Rectal smooth muscle tissue (tissue), 1 donor: ENCODE results near the gene TBC1D2B.
"Not testable (repeated sequence)": the region's sequence is repeated elsewhere in the genome, so short reads cannot be mapped to it uniquely, and the experiment has no call there.

Source experiments
- H3K27ac ChIP-seq: one replicate; pipeline ENCODE4 v1.7.0; 2013; ENCODE audit warnings: low read depth, low read length, inconsistent platforms
- H3K27me3 ChIP-seq: one replicate; pipeline ENCODE4 v1.7.0; 2013; ENCODE audit warnings: low read length; ENCODE audit not compliant: control insufficient read depth, insufficient read depth
- H3K36me3 ChIP-seq: one replicate; pipeline ENCODE4 v1.7.0; 2013; ENCODE audit warnings: low read length; ENCODE audit not compliant: control insufficient read depth, insufficient read depth
- H3K4me1 ChIP-seq: one replicate; pipeline ENCODE4 v1.7.0; 2013; ENCODE audit warnings: low read length; ENCODE audit not compliant: control insufficient read depth, insufficient read depth
- H3K4me3 ChIP-seq: one replicate; pipeline ENCODE4 v1.7.0; 2013; ENCODE audit warnings: low read length
- H3K9ac ChIP-seq: one replicate; pipeline ENCODE4 v1.7.0; 2013; ENCODE audit warnings: low read length

Gene TBC1D2B

DNA sequence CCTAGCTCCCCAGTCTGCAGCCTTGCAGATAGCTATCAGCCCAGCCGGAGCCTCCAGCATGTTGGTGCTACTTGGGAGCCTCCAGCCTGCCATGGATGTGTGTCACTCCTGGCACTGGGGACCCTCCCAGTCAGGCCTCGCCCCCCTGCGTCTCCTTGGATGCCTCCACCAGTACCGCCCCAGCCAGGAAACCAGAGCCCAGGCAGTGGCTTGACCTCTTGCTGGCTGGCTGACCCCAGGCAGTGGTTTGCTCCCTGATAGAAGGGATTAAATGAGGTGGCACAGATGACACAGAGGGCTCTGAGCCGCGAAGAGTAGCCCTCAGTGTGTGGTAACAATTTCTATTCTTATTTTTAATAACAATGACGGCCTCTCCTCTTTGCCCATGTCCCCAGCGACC is 98.4 kb downstream of the TBC1D2B start:
- peaks cover 17% of the 10 kb centered on the region for H3K4me1 ChIP-seq
- not testable (repeated sequence) for H3K4me3 ChIP-seq, H3K27me3 ChIP-seq, H3K27ac ChIP-seq, H3K36me3 ChIP-seq, H3K9ac ChIP-seq

GRCh38 chr15:77978759-77979145 is 98.8 kb downstream of the TBC1D2B start:
- not testable (repeated sequence) for H3K36me3 ChIP-seq, H3K4me3 ChIP-seq, H3K9ac ChIP-seq, H3K27me3 ChIP-seq, H3K27ac ChIP-seq
- H3K4me1 ChIP-seq, result peaks cover 21% of the 10 kb centered on the region

GRCh38 chr15:77977903-77978758 is 99.4 kb downstream of the TBC1D2B start:
- not testable (repeated sequence) for H3K9ac ChIP-seq, H3K27me3 ChIP-seq, H3K36me3 ChIP-seq, H3K27ac ChIP-seq, H3K4me3 ChIP-seq
- peaks cover 22% of the 10 kb centered on the region for H3K4me1 ChIP-seq

GRCh38 chr15:77976760-77977525 is 100.6 kb downstream of the TBC1D2B start:
- not testable (repeated sequence) for H3K27me3 ChIP-seq, H3K27ac ChIP-seq, H3K9ac ChIP-seq, H3K36me3 ChIP-seq, H3K4me3 ChIP-seq
- peaks cover 22% of the 10 kb centered on the region for H3K4me1 ChIP-seq

- peaks cover 22% of the 10 kb centered on the region for H3K4me1 ChIP-seq
- not testable (repeated sequence) for H3K27ac ChIP-seq, H3K9ac ChIP-seq
These were observed 101.4 kb downstream of the TBC1D2B start for GRCh38 chr15:77976095-77976450.

DNA sequence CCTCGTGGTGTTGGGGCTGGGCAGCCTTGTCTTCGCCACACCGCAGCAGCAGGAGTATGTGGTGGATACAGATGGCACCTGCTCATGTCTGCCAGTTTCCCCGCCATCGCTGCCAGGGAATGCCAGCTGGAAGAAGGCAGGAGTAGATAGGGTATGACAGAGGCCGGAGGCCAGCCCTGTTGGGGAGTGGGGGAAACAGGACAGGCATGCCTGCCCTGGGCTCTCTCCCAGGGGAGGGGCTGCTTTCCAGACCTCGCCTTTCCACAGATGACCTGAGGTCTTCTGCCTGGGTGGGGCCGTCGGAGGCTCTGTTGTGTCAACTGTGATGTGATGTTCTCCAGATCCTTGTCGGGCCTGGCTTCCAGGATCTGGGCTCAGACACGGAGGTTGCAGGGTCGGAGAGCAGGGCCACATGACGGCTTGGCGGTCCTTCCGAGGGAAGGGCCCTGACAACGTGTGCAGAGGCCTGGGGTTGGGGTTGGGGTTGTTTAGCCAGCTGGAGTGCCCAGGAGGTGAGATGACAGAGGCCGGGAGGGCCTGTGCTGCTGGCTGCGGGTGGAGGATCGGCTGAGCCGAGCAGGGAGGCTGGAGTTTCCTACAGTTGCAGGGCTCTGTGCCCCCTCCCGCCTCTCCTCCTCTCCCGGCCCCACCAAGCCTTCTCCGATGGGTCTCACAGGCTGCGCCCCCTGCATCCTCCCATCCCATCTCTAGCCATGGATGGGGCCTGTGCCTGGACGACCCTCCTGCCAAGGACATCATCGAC is 102.0 kb downstream of the TBC1D2B start:
- Histone ChIP-seq H3K4me3 (no peak overlapping the region), H3K27me3 (no peaks in the 10 kb centered on the region), H3K36me3 (no peaks in the 10 kb centered on the region), H3K27ac (no peak overlapping the region), H3K9ac (no peak overlapping the region), H3K4me1 (peaks cover 22% of the 10 kb centered on the region)

More at GRCh38 chr15:77976095-77976450, 101.4 kb downstream of the TBC1D2B start:
- not testable (repeated sequence) for H3K4me3 ChIP-seq, H3K27me3 ChIP-seq, H3K36me3 ChIP-seq

DNA sequence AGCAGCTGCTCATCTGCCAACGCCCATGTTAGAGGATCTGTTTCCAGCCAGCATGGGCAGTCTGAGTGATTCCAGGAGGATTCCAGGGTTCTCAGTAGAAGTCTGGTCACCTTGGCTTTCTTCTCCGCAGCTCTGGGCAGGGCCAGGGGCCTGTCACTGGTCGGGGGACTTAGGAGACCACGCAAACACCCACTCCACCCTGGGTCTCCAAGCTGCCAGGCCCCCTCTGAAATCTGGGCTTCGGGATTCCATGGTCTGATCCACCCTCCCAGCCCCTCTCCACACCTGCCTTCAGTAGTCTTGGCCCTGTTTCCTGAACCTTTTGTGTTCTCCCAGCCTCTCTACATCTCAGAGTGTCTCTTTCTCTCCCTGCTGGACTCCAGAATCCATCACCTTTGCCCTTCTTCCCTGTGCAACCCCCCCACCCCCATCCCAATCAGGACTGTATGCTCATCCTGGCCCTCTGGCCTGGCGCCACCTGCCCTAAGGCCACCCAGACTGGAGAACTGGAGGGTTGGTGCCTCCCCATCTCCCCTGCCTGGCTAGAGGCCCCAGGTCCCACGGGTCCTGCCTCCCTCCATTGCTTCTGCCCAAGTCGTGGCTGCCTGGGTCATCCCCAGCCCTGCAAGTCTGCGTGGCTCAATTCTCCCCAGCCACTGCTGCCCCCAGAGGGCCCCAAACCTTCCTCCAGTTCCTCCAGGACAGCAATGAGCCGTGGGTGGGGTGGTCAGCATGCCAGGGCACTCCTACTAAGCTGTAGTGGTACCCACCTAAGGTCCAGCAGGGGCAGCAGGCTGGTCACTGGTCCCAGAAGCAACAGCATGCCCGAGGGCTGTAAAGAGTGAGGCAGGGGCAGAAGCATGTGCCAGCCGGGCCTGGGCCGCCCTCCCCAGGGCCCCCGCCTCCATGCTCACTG is 102.8 kb downstream of the TBC1D2B start:
- peak overlapping the region; percentile 55 for H3K27ac ChIP-seq
- no peak overlapping the region for H3K4me3 ChIP-seq
- no peak overlapping the region for H3K9ac ChIP-seq
- peaks cover 22% of the 10 kb centered on the region for H3K4me1 ChIP-seq
- H3K36me3 ChIP-seq, result no peaks in the 10 kb centered on the region
- H3K27me3 ChIP-seq, result no peaks in the 10 kb centered on the region

GRCh38 chr15:77974098-77974414 is 103.5 kb downstream of the TBC1D2B start:
- H3K36me3 ChIP-seq, result no peaks in the 10 kb centered on the region
- no peaks in the 10 kb centered on the region for H3K27me3 ChIP-seq
- H3K4me1 ChIP-seq, result peaks cover 22% of the 10 kb centered on the region
- no peak overlapping the region for H3K4me3 ChIP-seq
- no peak overlapping the region for H3K9ac ChIP-seq
- peak overlapping the region; percentile 45 for H3K27ac ChIP-seq

DNA sequence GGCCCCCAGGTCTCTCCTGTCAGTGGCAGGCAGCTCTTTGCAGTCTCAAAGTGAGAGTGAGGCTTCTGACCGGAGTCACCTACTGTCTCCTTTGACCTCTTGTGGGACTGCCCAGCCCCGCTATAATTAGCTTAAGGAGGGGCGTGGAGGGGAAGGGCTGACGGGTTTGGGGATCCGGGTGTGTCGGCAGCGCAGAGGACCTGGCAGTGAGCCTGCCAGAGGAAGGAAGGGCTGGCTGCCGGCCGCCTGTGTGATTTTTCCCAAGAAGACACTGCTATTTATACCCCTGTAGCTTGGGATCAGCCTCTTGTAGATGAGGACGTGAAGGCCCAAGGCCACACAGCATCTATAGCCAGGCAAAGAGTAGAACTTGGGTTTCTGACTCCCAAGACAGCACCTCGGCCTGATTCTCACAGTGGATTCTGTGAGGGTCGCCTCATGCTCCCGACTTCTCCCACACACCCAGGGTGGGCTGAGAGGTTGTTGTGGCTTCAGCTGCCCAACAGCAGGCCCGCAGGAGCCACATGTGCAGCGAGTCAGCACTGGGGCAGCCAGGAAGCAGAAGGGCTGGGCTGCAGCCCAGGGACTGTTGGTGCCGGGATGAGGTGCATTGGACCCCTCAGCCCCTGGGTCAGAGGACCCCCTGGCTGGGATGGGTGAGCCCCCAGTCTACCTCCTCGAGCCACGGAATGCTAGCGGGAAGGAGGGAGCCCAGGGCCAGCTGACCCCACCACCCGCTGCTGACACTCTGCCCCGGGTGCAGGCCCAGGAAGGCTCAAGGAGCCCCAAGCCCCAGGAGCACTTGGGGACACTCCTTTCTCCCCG is 104.0 kb downstream of the TBC1D2B start:
- Histone ChIP-seq H3K27ac (peak overlapping the region; percentile 45), H3K4me1 (peaks cover 22% of the 10 kb centered on the region)
- not testable (repeated sequence) for H3K9ac ChIP-seq, H3K27me3 ChIP-seq, H3K4me3 ChIP-seq, H3K36me3 ChIP-seq

DNA sequence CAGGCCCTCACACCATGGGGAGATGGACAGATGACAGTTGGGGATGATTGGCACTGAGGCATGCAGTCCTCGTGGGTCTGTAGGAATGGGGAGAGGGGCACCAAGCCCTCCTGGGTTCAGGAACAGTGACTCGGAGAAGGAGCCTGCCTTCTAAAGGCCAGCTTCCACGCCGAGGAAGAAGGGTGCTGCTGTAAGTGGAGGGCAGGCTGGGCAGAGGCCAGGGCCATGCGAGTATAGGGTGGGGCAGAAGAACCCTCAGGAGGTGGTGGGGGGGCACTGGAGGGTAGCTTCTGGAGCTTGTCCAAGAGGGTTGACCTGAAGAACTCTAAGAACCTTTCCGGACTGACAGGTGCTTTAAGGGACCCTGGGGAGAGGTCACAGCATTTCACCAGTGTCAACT is 104.8 kb downstream of the TBC1D2B start:
- H3K27ac ChIP-seq, H3K9ac ChIP-seq, H3K36me3 ChIP-seq, H3K4me3 ChIP-seq, H3K27me3 ChIP-seq: not testable (repeated sequence)
- peaks cover 22% of the 10 kb centered on the region for H3K4me1 ChIP-seq

DNA sequence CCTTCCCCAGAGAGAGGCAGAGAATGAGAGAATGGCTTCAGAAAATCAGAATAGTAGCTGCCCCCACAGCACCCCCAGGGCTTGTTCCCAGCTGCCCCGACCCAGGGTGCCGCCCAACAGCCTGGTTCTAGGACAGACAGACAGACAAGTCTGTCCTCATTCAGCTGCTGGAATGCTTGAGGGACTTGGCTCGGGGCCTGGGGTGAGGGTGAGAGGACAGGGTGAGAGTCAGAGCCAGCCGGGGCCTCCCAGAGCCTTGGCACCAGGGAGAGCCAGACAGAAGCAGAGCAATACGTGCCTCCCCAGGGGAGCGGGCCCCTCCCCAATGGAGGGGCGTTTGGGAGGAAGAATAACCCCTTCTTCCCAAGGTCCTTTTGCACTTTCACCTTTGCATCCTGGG is 105.6 kb downstream of the TBC1D2B start:
- peaks cover 22% of the 10 kb centered on the region for H3K4me1 ChIP-seq
- H3K27me3 ChIP-seq, H3K36me3 ChIP-seq, H3K27ac ChIP-seq, H3K4me3 ChIP-seq, H3K9ac ChIP-seq: not testable (repeated sequence)
